K562 (cell line): ENCODE measurements around the gene SAT1. TPM values are rescaled to one million over a fixed set of nuclear protein-coding genes. Genes with fewer than 3 reads are reported as not detected.
"Not testable (repeated sequence)": the region's sequence is repeated elsewhere in the genome, so short reads cannot be mapped to it uniquely, and the experiment has no call there.

ENCODE experiments used
- ATAC-seq: fragments of 200-7000 bp; cut with Tn5 transposase; 3 replicates; pipeline ENCODE4 v1.9.1; 2020; ENCODE audit warnings: moderate library complexity
- BruUV-seq: library from RNA; stranded (reverse); fragments of 400-500 nt; replicated peaks from 2 replicates; lab custom pipeline; 2021; lab: Mats Ljungman, UMichigan
- CTCF ChIA-PET: fragments of 300-600 bp; formaldehyde crosslinking; extraction: SDS; loops from one replicate; lab custom pipeline; 2021; ENCODE audit warnings: low intra/inter-chr PET ratio; lab: Yijun Ruan, JAX
- POLR2A ChIA-PET: fragments of 300-600, 350-650 bp; sonication (Branson Sonifier 250); formaldehyde crosslinking; extraction: SDS; loops from one replicate; lab custom pipeline; 2021; ENCODE audit warnings: antibody characterized with exemption, inconsistent platforms; lab: Yijun Ruan, JAX
- DNase-seq, 4 experiments: peaks; one replicate each; pipeline versions ENCODE4 v3.0.0 to v3.0.0-alpha.2; 2011 to 2018; ENCODE audit warnings: low spot score in 3 of 4, mixed read lengths in 3 of 4; ENCODE audit errors: extremely low read depth in 1 of 4
- FAIRE-seq: peaks from 2 replicates; lab custom pipeline; 2011; peaks lifted over from hg19 to GRCh38; lab: Jason Lieb, UNC
- H2AFZ ChIP-seq: 2 replicates; pipeline ENCODE4 v1.6.0; 2011; ENCODE audit warnings: low read depth, low read length, control low read depth, inconsistent platforms
- H3K27ac ChIP-seq: fragments of 200-600 bp; 3 replicates; pipeline ENCODE4 v1.8.0; 2011; ENCODE audit warnings: low read depth, mild to moderate bottlenecking, control low read depth, inconsistent platforms, low read length, moderate library complexity, mixed read lengths; ENCODE audit errors: extremely low read depth
- H3K27me3 ChIP-seq, 2 experiments: fragments of 300-600 bp in 1 of 2; 2 replicates in 1 of 2; 3 replicates in 1 of 2; pipeline versions ENCODE4 v1.6.0 to v1.8.0; 2011; ENCODE audit warnings: inconsistent platforms in 2 of 2, low read length in 2 of 2, mild to moderate bottlenecking in 1 of 2, mixed read lengths in 1 of 2, moderate library complexity in 1 of 2; ENCODE audit not compliant: control insufficient read depth in 2 of 2, insufficient read depth in 2 of 2
- H3K36me3 ChIP-seq: fragments of 300-600 bp; 3 replicates; pipeline ENCODE4 v1.8.0; 2011; ENCODE audit warnings: mild to moderate bottlenecking, low read length, inconsistent platforms; ENCODE audit not compliant: control insufficient read depth, insufficient read depth
- H3K4me1 ChIP-seq, 2 experiments: fragments of 200-600 bp in 1 of 2; replicated peaks in 1 of 2; 2 replicates in 1 of 2; 3 replicates in 1 of 2; pipeline versions ENCODE4 v1.5.1 to v1.8.0; 2011; ENCODE audit warnings: inconsistent platforms in 2 of 2, low read length in 2 of 2, mild to moderate bottlenecking in 1 of 2, mixed read lengths in 1 of 2, moderate library complexity in 1 of 2; ENCODE audit not compliant: control insufficient read depth in 2 of 2, insufficient read depth in 2 of 2
- H3K4me2 ChIP-seq: 2 replicates; pipeline ENCODE4 v1.6.1; 2011; ENCODE audit warnings: low read length, control low read depth, inconsistent platforms, mixed read lengths; ENCODE audit not compliant: insufficient read depth
- H3K4me3 ChIP-seq: fragments of 200-600 bp; sonication (generic), shearing (Covaris generic); 2 replicates; pipeline ENCODE4 v1.5.1; 2016; ENCODE audit warnings: control low read depth, inconsistent platforms
- H3K79me2 ChIP-seq: fragments of 200-600 bp; 3 replicates; pipeline ENCODE4 v1.8.0; 2011; ENCODE audit warnings: low read length, inconsistent platforms; ENCODE audit not compliant: control insufficient read depth, insufficient read depth
- H3K9ac ChIP-seq, 2 experiments: 2 replicates each; pipeline versions ENCODE4 v1.6.0 to v1.6.1; 2011; ENCODE audit warnings: low read depth in 2 of 2, low read length in 2 of 2, control low read depth in 1 of 2, inconsistent platforms in 1 of 2, mild to moderate bottlenecking in 1 of 2, mixed read lengths in 1 of 2; ENCODE audit not compliant: insufficient read depth in 1 of 2
- H3K9me1 ChIP-seq: one replicate; pipeline ENCODE4 v1.6.0; 2011; ENCODE audit warnings: inconsistent platforms, mild to moderate bottlenecking, low read length, moderate library complexity; ENCODE audit not compliant: control insufficient read depth, insufficient read depth
- H3K9me3 ChIP-seq: replicated peaks from 2 replicates; pipeline ENCODE4 v1.5.1; 2011; ENCODE audit warnings: low read depth, low read length, inconsistent platforms; ENCODE audit not compliant: control insufficient read depth, insufficient read depth
- H4K20me1 ChIP-seq: replicated peaks from 2 replicates; pipeline ENCODE4 v1.6.1; 2011; ENCODE audit warnings: low read length, inconsistent platforms, mixed read lengths; ENCODE audit not compliant: control insufficient read depth, insufficient read depth
- ATF1 ChIP-seq, 2 experiments: fragments of 450-650 bp in 1 of 2; IDR thresholded peaks; 2 replicates each; pipeline ENCODE4 v1.6.1; 2016; ENCODE audit warnings: missing compliant biosample characterization in 1 of 2, missing genetic modification characterization in 1 of 2
- CREB1 ChIP-seq, 2 experiments: sonication (generic) in 1 of 2; formaldehyde crosslinking in 1 of 2; IDR thresholded peaks; 2 replicates each; pipeline versions ENCODE4 v1.6.1 to v1.8.0; 2012 to 2022; ENCODE audit warnings: inconsistent platforms in 1 of 2, mild to moderate bottlenecking in 1 of 2, missing genetic modification reagents in 1 of 2, moderate library complexity in 1 of 2
- EHMT2 ChIP-seq: fragments of 450-650 bp; IDR thresholded peaks from 2 replicates; pipeline ENCODE4 v1.6.1; 2018; ENCODE audit warnings: antibody characterized with exemption
- GABPA ChIP-seq: fragments of 200-800 bp; sonication (Bioruptor generic); conservative IDR thresholded peaks from 2 replicates; pipeline ENCODE4 v1.6.1; 2016; ENCODE audit warnings: low read depth, missing genetic modification characterization, missing compliant biosample characterization
- NR2C1 ChIP-seq, 2 experiments: fragments of 450-650 bp; IDR thresholded peaks; 2 replicates each; pipeline ENCODE4 v1.6.1; 2017; ENCODE audit warnings: mild to moderate bottlenecking in 2 of 2, antibody characterized with exemption in 1 of 2, inconsistent platforms in 1 of 2, missing compliant biosample characterization in 1 of 2, missing genetic modification characterization in 1 of 2
- TEAD1 ChIP-seq, 2 experiments: fragments of 450-650 bp in 1 of 2; sonication (generic) in 1 of 2; formaldehyde crosslinking; IDR thresholded peaks; 2 replicates each; pipeline versions ENCODE4 v1.4.0 to v1.8.0; 2020 to 2022; ENCODE audit warnings: mild to moderate bottlenecking in 2 of 2, missing genetic modification reagents in 1 of 2
- WGBS: fragments of 100-300 bp; shearing (Covaris generic); methylation state at CpG from one replicate; pipeline ENCODE4 v1.1.6; 2016; ENCODE audit warnings: low coverage, mixed read lengths; ENCODE audit not compliant: insufficient coverage; ENCODE audit errors: missing lambda C conversion rate; 5-methylcytosine and 5-hydroxymethylcytosine counted together
- in situ Hi-C: fragments of 300-500 bp; cut with MboI; formaldehyde crosslinking; loops from 4 replicates; pipeline ENCODE4 v1.15.0; 2018; ENCODE audit warnings: inconsistent platforms, mixed read lengths
- intact Hi-C: fragments of 100-400 bp; cut with micrococcal nuclease; formaldehyde crosslinking; loops from 2 replicates; pipeline ENCODE4 v1.14.2; 2022
- polyA plus RNA-seq, 8 experiments: library from polyadenylated mRNA; depleted of rRNA in 4 of 8; stranded (reverse) in 5 of 8; unstranded in 3 of 8; fragments of >200 nt; fragmentation: Nextera tagmentation in 2 of 8; fragmentation: Illumina TruSeq in 1 of 8; extraction: Ambion mirVana in 2 of 8; extraction: Trizol in 1 of 8; gene quantifications; 2 replicates each; pipeline versions ENCODE4 v1.2.1 to v1.2.3, GENCODE V29; 2011 to 2014; ENCODE audit warnings: inconsistent platforms in 1 of 8, missing spikeins in 1 of 8
- total RNA-seq, 7 experiments: library from RNA; depleted of rRNA in 6 of 7; stranded (reverse); fragments of >200 nt in 6 of 7; fragmentation: Illumina TruSeq in 2 of 7; extraction: Trizol in 2 of 7; gene quantifications; 2 replicates each; pipeline versions ENCODE4 v1.2.1 to v1.2.3, GENCODE V29; 2011 to 2021; ENCODE audit warnings: low replicate concordance in 1 of 7
- TF ChIP-seq, protein P1 (sequence below): fragments of 450-650 bp; IDR thresholded peaks from 2 replicates; pipeline ENCODE4 v1.6.1; 2016; ENCODE audit warnings: mild to moderate bottlenecking, moderate library complexity
- TF ChIP-seq, protein P2 (sequence below), 2 experiments: fragments of 450-650 bp; IDR thresholded peaks; 2 replicates each; pipeline ENCODE4 v1.6.1; 2016

The SAT1 gene
- total and polyA plus RNA-seq, 9 of the 15 experiments (the other 6 are each of a cell fraction or from before 2014, with no cell fraction given), result 47.4 to 194 (median 74.1) TPM

DNA sequence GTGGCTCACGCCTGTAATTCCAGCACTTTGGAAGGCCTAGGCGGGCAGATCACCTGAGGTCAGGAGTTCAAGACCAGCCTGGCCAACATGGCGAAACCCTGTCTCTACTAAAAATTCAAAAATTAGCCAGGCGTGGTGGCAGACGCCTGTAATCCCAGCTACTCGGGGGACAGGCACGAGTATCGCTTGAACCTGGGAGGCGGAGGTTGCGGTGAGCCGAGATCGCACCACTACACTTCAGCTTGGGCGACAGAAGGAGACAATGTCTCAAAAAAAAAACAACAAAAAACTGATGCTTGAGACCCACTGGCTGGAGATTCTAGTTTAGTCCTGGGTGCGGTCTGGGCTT, 39.4 kb upstream of the SAT1 start:
- intact Hi-C loops, result loop anchor here (2.0 to 5.0 kb wide), 2 partner anchors 39 to 45 kb away; partner anchors contain the start of gene SAT1
- H3K9me3 ChIP-seq; H4K20me1 ChIP-seq; ATAC-seq; H3K27me3 ChIP-seq; in situ Hi-C loops; H3K36me3 ChIP-seq; CTCF ChIA-PET; FAIRE-seq; DNase-seq; H3K9me1 ChIP-seq; TF ChIP-seq CREB1 (IDR thresholded peaks at IDR 0.05); NR2C1 (IDR thresholded peaks at IDR 0.05); ATF1 (CRISPR knock-in tag; IDR thresholded peaks at IDR 0.05): not testable (repeated sequence)
- TSS peak; percentile 92 for BruUV-seq
- WGBS, result 30% methylated on average over 3 of the region's 14 CpGs
- H3K27ac ChIP-seq, result peak overlapping the region; percentile 70
- POLR2A ChIA-PET, result interaction anchor here (0.6 to 1.2 kb wide), 5 partner anchors 9 to 102 kb away, joined by 3 to 9 read pairs (median 5); no protein-coding TSS in a partner anchor
- H3K79me2 ChIP-seq, result peaks cover 38% of the 10 kb centered on the region
- peak overlapping the region; percentile 73 to 92 for H3K9ac ChIP-seq
- H3K4me1 ChIP-seq, result peaks cover 9 to 15% of the 10 kb centered on the region in 2 experiments; a peak in 4 of 5 replicates
- peak overlapping the region; percentile 84 for H2AFZ ChIP-seq
- peak overlapping the region; percentile 89 for H3K4me2 ChIP-seq
- H3K4me3 ChIP-seq, result peak overlapping the region; percentile 77
- 0 out of 2 replicates have a peak, but pooled peaks have one; percentile 3 for TF ChIP-seq EHMT2
- TF ChIP-seq CREB1 (CRISPR knock-in tag; IDR thresholded peaks at IDR 0.05), result 0 out of 2 replicates have a peak, but pooled peaks have one; percentile 7
- 0 out of 4 replicates have a peak, but pooled peaks of 1 of the 2 experiments have one; percentile 3 for TF ChIP-seq TEAD1 (CRISPR knock-in tag; IDR thresholded peaks at IDR 0.05)
- TF ChIP-seq, protein P1, sequence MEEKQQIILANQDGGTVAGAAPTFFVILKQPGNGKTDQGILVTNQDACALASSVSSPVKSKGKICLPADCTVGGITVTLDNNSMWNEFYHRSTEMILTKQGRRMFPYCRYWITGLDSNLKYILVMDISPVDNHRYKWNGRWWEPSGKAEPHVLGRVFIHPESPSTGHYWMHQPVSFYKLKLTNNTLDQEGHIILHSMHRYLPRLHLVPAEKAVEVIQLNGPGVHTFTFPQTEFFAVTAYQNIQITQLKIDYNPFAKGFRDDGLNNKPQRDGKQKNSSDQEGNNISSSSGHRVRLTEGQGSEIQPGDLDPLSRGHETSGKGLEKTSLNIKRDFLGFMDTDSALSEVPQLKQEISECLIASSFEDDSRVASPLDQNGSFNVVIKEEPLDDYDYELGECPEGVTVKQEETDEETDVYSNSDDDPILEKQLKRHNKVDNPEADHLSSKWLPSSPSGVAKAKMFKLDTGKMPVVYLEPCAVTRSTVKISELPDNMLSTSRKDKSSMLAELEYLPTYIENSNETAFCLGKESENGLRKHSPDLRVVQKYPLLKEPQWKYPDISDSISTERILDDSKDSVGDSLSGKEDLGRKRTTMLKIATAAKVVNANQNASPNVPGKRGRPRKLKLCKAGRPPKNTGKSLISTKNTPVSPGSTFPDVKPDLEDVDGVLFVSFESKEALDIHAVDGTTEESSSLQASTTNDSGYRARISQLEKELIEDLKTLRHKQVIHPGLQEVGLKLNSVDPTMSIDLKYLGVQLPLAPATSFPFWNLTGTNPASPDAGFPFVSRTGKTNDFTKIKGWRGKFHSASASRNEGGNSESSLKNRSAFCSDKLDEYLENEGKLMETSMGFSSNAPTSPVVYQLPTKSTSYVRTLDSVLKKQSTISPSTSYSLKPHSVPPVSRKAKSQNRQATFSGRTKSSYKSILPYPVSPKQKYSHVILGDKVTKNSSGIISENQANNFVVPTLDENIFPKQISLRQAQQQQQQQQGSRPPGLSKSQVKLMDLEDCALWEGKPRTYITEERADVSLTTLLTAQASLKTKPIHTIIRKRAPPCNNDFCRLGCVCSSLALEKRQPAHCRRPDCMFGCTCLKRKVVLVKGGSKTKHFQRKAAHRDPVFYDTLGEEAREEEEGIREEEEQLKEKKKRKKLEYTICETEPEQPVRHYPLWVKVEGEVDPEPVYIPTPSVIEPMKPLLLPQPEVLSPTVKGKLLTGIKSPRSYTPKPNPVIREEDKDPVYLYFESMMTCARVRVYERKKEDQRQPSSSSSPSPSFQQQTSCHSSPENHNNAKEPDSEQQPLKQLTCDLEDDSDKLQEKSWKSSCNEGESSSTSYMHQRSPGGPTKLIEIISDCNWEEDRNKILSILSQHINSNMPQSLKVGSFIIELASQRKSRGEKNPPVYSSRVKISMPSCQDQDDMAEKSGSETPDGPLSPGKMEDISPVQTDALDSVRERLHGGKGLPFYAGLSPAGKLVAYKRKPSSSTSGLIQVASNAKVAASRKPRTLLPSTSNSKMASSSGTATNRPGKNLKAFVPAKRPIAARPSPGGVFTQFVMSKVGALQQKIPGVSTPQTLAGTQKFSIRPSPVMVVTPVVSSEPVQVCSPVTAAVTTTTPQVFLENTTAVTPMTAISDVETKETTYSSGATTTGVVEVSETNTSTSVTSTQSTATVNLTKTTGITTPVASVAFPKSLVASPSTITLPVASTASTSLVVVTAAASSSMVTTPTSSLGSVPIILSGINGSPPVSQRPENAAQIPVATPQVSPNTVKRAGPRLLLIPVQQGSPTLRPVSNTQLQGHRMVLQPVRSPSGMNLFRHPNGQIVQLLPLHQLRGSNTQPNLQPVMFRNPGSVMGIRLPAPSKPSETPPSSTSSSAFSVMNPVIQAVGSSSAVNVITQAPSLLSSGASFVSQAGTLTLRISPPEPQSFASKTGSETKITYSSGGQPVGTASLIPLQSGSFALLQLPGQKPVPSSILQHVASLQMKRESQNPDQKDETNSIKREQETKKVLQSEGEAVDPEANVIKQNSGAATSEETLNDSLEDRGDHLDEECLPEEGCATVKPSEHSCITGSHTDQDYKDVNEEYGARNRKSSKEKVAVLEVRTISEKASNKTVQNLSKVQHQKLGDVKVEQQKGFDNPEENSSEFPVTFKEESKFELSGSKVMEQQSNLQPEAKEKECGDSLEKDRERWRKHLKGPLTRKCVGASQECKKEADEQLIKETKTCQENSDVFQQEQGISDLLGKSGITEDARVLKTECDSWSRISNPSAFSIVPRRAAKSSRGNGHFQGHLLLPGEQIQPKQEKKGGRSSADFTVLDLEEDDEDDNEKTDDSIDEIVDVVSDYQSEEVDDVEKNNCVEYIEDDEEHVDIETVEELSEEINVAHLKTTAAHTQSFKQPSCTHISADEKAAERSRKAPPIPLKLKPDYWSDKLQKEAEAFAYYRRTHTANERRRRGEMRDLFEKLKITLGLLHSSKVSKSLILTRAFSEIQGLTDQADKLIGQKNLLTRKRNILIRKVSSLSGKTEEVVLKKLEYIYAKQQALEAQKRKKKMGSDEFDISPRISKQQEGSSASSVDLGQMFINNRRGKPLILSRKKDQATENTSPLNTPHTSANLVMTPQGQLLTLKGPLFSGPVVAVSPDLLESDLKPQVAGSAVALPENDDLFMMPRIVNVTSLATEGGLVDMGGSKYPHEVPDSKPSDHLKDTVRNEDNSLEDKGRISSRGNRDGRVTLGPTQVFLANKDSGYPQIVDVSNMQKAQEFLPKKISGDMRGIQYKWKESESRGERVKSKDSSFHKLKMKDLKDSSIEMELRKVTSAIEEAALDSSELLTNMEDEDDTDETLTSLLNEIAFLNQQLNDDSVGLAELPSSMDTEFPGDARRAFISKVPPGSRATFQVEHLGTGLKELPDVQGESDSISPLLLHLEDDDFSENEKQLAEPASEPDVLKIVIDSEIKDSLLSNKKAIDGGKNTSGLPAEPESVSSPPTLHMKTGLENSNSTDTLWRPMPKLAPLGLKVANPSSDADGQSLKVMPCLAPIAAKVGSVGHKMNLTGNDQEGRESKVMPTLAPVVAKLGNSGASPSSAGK, result 0 out of 2 replicates have a peak, but pooled peaks have one; percentile 6
- TF ChIP-seq NR2C1 (tag; IDR thresholded peaks at IDR 0.05), result 0 out of 2 replicates have a peak, but pooled peaks have one; percentile 11
- peak; percentile 56 for TF ChIP-seq ATF1 (tag; IDR thresholded peaks at IDR 0.05)
- TF ChIP-seq, protein P2, sequence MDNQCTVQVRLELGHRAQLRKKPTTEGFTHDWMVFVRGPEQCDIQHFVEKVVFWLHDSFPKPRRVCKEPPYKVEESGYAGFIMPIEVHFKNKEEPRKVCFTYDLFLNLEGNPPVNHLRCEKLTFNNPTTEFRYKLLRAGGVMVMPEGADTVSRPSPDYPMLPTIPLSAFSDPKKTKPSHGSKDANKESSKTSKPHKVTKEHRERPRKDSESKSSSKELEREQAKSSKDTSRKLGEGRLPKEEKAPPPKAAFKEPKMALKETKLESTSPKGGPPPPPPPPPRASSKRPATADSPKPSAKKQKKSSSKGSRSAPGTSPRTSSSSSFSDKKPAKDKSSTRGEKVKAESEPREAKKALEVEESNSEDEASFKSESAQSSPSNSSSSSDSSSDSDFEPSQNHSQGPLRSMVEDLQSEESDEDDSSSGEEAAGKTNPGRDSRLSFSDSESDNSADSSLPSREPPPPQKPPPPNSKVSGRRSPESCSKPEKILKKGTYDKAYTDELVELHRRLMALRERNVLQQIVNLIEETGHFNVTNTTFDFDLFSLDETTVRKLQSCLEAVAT (IDR thresholded peaks at IDR 0.05), result peak in 1 of 2 experiments; percentile 46; a peak in 1 of 4 replicates
- TF ChIP-seq GABPA (tag), result 0 out of 2 replicates have a peak, but pooled peaks have one; percentile 5
